Vagina (tissue), 2 donors: ENCODE measurements around the gene AZIN2.

Experiments used
- CTCF ChIP-seq, 3 experiments: fragments of 450-650 bp in 2 of 3; fragments of 200-600 bp in 1 of 3; sonication (generic) in 1 of 3; IDR thresholded peaks; one replicate each; pipeline ENCODE4 v1.5.1; 2017 to 2019; ENCODE audit warnings: antibody characterized with exemption in 3 of 3, mild to moderate bottlenecking in 2 of 3, moderate library complexity in 2 of 3
- POLR2AphosphoS5 ChIP-seq, 2 donors: sonication (generic); formaldehyde crosslinking; IDR thresholded peaks; one replicate each; pipeline ENCODE4 v1.9.0; 2017; ENCODE audit warnings: antibody characterized with exemption in 2 of 2, mild to moderate bottlenecking in 2 of 2, low read depth in 1 of 2; ENCODE audit not compliant: insufficient read depth in 1 of 2

GRCh38 chr1:33098371-33098770 is 17.4 kb downstream of the AZIN2 start:
- TF ChIP-seq POLR2AphosphoS5 (IDR thresholded peaks at IDR 0.05; ENCODE audit: insufficient read depth in 1 of 2, low read depth in 1 of 2) (no peak), CTCF (IDR thresholded peaks at IDR 0.05) (no peak)
